BJ (cell line): ENCODE results near the gene ABCC1. TPM values are rescaled to one million over a fixed set of nuclear protein-coding genes. Genes with fewer than 3 reads are reported as not detected.

Experiments used
- CTCF ChIA-PET: fragments of 350-600 bp; formaldehyde crosslinking; extraction: SDS; loops from one replicate; lab custom pipeline; 2021; ENCODE audit warnings: antibody characterized with exemption, inconsistent platforms; lab: Yijun Ruan, JAX
- POLR2A ChIA-PET: fragments of 300-600 bp; sonication (Branson Sonifier 250); formaldehyde crosslinking; extraction: SDS; loops from one replicate; lab custom pipeline; 2021; ENCODE audit warnings: antibody characterized with exemption; lab: Charles Lee
- DNase-seq: peaks from one replicate; pipeline ENCODE4 v3.0.0-alpha.2; 2011; ENCODE audit warnings: low read depth
- H3K27me3 ChIP-seq: 2 replicates; pipeline ENCODE4 v1.6.0; 2011; ENCODE audit warnings: low read length; ENCODE audit not compliant: control insufficient read depth, insufficient read depth
- H3K36me3 ChIP-seq: 2 replicates; pipeline ENCODE4 v1.5.1; 2011; ENCODE audit warnings: low read length; ENCODE audit not compliant: control insufficient read depth, insufficient read depth
- H3K4me3 ChIP-seq: 2 replicates; pipeline ENCODE4 v1.5.1; 2011; ENCODE audit warnings: low read depth, mild to moderate bottlenecking, control low read depth, low read length
- CTCF ChIP-seq: IDR thresholded peaks from 2 replicates; pipeline ENCODE4 v1.5.1; 2011; ENCODE audit warnings: low read depth, mild to moderate bottlenecking, control low read depth, inconsistent platforms, low read length, moderate library complexity; ENCODE audit not compliant: insufficient read depth
- polyA plus RNA-seq: library from polyadenylated mRNA; depleted of rRNA; stranded (reverse); fragments of >200 nt; gene quantifications from 2 replicates; pipeline ENCODE4 v1.2.3, GENCODE V29; 2011

Gene ABCC1
- polyA plus RNA-seq, 1 experiment: 27.3 TPM

GRCh38 chr16:16025214-16025968 is 76.0 kb downstream of the ABCC1 start:
- no peak overlapping the region for H3K4me3 ChIP-seq
- CTCF ChIA-PET: interaction anchor here (0.6 kb wide), 1 partner anchor 387 kb away, joined by 3 read pairs; no protein-coding TSS in a partner anchor
- no peaks in the 10 kb centered on the region for H3K27me3 ChIP-seq
- peak; percentile 58 for DNase-seq
- H3K36me3 ChIP-seq: peaks cover 3% of the 10 kb centered on the region
- no peak for TF ChIP-seq CTCF
- POLR2A ChIA-PET: interaction anchor here (0.5 kb wide), 1 partner anchor 150 kb away, joined by 5 read pairs; no protein-coding TSS in a partner anchor

- ChIA-PET CTCF (interaction anchor here (0.5 to 2.2 kb wide), 3 partner anchors 153 to 346 kb away, joined by 3 to 6 read pairs (median 4); no protein-coding TSS in a partner anchor), POLR2A (no interaction called here)
- no peak for TF ChIP-seq CTCF
- no peak for DNase-seq
- Histone ChIP-seq H3K4me3 (no peak overlapping the region), H3K36me3 (peaks cover 3% of the 10 kb centered on the region), H3K27me3 (no peaks in the 10 kb centered on the region)
Observed at GRCh38 chr16:16027728-16028310, 78.4 kb downstream of the ABCC1 start.

- TF ChIP-seq CTCF: no peak
- H3K36me3 ChIP-seq: peaks cover 5% of the 10 kb centered on the region
- ChIA-PET POLR2A (no interaction called here), CTCF (interaction anchor here (2.2 kb wide), 1 partner anchor 153 kb away, joined by 6 read pairs; no protein-coding TSS in a partner anchor)
- H3K4me3 ChIP-seq: no peak overlapping the region
- no peak for DNase-seq
- no peaks in the 10 kb centered on the region for H3K27me3 ChIP-seq
Observed at GRCh38 chr16:16028311-16028999, 79.0 kb downstream of the ABCC1 start.

GRCh38 chr16:16029431-16030011 is 80.1 kb downstream of the ABCC1 start:
- POLR2A ChIA-PET: no interaction called here
- Histone ChIP-seq H3K27me3 (no peaks in the 10 kb centered on the region), H3K36me3 (peaks cover 2% of the 10 kb centered on the region; the same call in 1 of the 2 replicates), H3K4me3 (no peak overlapping the region)
- no peak for DNase-seq
- TF ChIP-seq CTCF: no peak
- CTCF ChIA-PET: interaction anchor here (2.2 kb wide), 1 partner anchor 155 kb away, joined by 6 read pairs; no protein-coding TSS in a partner anchor
